Activated T-helper 1 cell treated with anti-CD3 and anti-CD28 coated beads, Interleukin-2, amount 50 U/mL, for 16 hours (primary cell): ENCODE data around the gene REPS2.

ENCODE experiments used
- DNase-seq, 2 donors: peaks; one replicate each; pipeline ENCODE4 v3.0.0-alpha.2; 2020; ENCODE audit warnings: low read depth in 1 of 2, low spot score in 1 of 2

REPS2 gene

GRCh38 chrX:16997313-16997712, 50.9 kb downstream of the REPS2 start:
- no peak for DNase-seq

GRCh38 chrX:16999275-16999674, 52.8 kb downstream of the REPS2 start:
- no peak for DNase-seq

- no peak for DNase-seq
Measured at GRCh38 chrX:17000751-17001150, 54.3 kb downstream of the REPS2 start.

GRCh38 chrX:17005712-17006368, 59.4 kb downstream of the REPS2 start:
- DNase-seq = no peak

- DNase-seq = no peak
Measured at GRCh38 chrX:17007134-17007768, 60.8 kb downstream of the REPS2 start.

GRCh38 chrX:17009856-17010625, 63.6 kb downstream of the REPS2 start:
- DNase-seq = no peak

GRCh38 chrX:17012465-17012864, 66.0 kb downstream of the REPS2 start:
- DNase-seq = no peak

GRCh38 chrX:17014216-17014615, 67.8 kb downstream of the REPS2 start:
- DNase-seq = no peak

- DNase-seq = no peak
Measured at GRCh38 chrX:17017134-17017533, 70.7 kb downstream of the REPS2 start.

- DNase-seq = no peak
Measured at GRCh38 chrX:17020356-17020755, 73.9 kb downstream of the REPS2 start.

GRCh38 chrX:17020851-17021821, 74.7 kb downstream of the REPS2 start:
- DNase-seq = no peak

- DNase-seq = no peak
Measured at GRCh38 chrX:17021851-17022604, 75.6 kb downstream of the REPS2 start.

- no peak for DNase-seq
Measured at GRCh38 chrX:17023661-17024060, 77.2 kb downstream of the REPS2 start.

- no peak for DNase-seq
Measured at GRCh38 chrX:17024886-17025285, 78.4 kb downstream of the REPS2 start.

- no peak for DNase-seq
Measured at GRCh38 chrX:17025621-17026302, 79.3 kb downstream of the REPS2 start.

GRCh38 chrX:17027931-17028330, 81.5 kb downstream of the REPS2 start:
- DNase-seq = no peak

- no peak for DNase-seq
Measured at GRCh38 chrX:17028356-17028755, 81.9 kb downstream of the REPS2 start.

- DNase-seq = no peak
Measured at GRCh38 chrX:17030092-17030491, 83.6 kb downstream of the REPS2 start.

- DNase-seq = no peak
Measured at GRCh38 chrX:17030580-17031270, 84.3 kb downstream of the REPS2 start.
